PC-9 (cell line): ENCODE results near the gene NRARP.

Experiments
- EZH2 ChIP-seq: fragments of 200-600 bp; sonication (generic); IDR thresholded peaks from 2 replicates; pipeline ENCODE4 v1.8.0; 2017; ENCODE audit warnings: antibody characterized with exemption, low read depth
- TF ChIP-seq, protein P1 (sequence below): fragments of 200-600 bp; sonication (generic); conservative IDR thresholded peaks from 2 replicates; pipeline ENCODE4 v1.6.1; 2017; ENCODE audit warnings: mixed run types, antibody characterized with exemption, mild to moderate bottlenecking, moderate library complexity

DNA sequence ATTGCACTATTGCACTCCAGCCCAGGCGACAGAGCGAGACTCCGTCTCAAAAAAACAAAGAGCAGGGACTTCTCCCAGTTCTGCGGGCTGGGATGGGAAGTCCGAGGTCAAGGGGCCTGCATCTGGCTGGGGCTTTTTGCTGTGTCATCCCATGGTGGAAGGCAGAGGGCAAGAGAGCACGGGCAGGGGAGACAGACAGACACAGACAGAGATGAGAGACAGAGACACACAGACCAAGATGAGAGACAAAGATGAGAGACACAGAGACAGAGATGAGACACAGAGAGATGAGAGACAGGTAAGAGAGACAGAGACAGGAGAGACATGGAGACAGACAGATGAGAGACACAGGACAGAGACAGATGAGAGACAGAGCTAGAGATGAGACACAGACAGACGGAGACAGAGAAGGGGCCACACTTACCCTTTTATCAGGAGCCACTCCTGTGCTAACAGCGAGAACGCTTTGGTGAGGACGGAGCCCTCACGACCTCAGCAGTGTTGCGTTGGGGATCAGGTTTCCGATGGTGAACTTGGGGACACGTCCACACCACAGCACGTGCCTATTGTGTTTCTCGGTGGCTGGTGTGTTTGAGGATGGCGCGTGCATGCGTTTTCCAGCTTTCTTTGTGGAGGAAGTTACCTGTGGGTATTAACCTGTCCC lies 33.4 kb downstream of the NRARP start:
- no peak for TF ChIP-seq EZH2
- TF ChIP-seq, protein P1, sequence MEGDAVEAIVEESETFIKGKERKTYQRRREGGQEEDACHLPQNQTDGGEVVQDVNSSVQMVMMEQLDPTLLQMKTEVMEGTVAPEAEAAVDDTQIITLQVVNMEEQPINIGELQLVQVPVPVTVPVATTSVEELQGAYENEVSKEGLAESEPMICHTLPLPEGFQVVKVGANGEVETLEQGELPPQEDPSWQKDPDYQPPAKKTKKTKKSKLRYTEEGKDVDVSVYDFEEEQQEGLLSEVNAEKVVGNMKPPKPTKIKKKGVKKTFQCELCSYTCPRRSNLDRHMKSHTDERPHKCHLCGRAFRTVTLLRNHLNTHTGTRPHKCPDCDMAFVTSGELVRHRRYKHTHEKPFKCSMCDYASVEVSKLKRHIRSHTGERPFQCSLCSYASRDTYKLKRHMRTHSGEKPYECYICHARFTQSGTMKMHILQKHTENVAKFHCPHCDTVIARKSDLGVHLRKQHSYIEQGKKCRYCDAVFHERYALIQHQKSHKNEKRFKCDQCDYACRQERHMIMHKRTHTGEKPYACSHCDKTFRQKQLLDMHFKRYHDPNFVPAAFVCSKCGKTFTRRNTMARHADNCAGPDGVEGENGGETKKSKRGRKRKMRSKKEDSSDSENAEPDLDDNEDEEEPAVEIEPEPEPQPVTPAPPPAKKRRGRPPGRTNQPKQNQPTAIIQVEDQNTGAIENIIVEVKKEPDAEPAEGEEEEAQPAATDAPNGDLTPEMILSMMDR, result no peak
